ENCODE data around the gene TYW1. TPM values are rescaled to one million over a fixed set of nuclear protein-coding genes. Genes with fewer than 3 reads are reported as not detected.
A peak's percentile ranks its signal among the peaks of the same experiment; 100 is the strongest.
"Not testable (repeated sequence)": the region's sequence is repeated elsewhere in the genome, so short reads cannot be mapped to it uniquely, and the experiment has no call there.

The TYW1 gene
- total RNA-seq, 8 experiments from 2014 or later, result 11.9 to 26.9 (median 16.3) TPM

GRCh38 chr7:67033251-67033650 is 36.6 kb downstream of the TYW1 start:
- Histone ChIP-seq H3K4me1 (replicated peaks in 1 of 2) (no peaks in the 10 kb centered on the region), H3K27ac (no peak overlapping the region), H3K4me3 (no peak overlapping the region)
- in situ Hi-C loops (cut with MboI; ENCODE audit: low pct_unique_long_range_greater_than_20kb in 2 of 9, low sequenced_read_pairs in 9 of 9, unreplicated experiment in 9 of 9), result loop anchor here in 1 of 9 experiments (25.0 kb wide), 1 partner anchor 104 kb away; no protein-coding TSS in a partner anchor
- ATAC-seq (replicated peaks in 6 of 8), result no peak
- 60 to 100% (median 88%) methylated on average over 1 to 5 of the region's 5 CpGs; no CpG with 5 or more reads in 4 of the 10 experiments for WGBS, 10 experiments

- H3K27ac ChIP-seq; H3K4me3 ChIP-seq; H3K4me1 ChIP-seq (replicated peaks in 1 of 2): not testable (repeated sequence)
- in situ Hi-C loops (cut with MboI; ENCODE audit: low pct_unique_long_range_greater_than_20kb in 2 of 9, low sequenced_read_pairs in 9 of 9, unreplicated experiment in 9 of 9), result loop anchor here in 1 of 9 experiments (25.0 kb wide), 1 partner anchor 101 kb away; no protein-coding TSS in a partner anchor
- WGBS, 10 experiments, result 76 to 100% (median 100%) methylated on average over 1 to 5 of the region's 10 CpGs; no CpG with 5 or more reads in 4 of the 10 experiments
- ATAC-seq (replicated peaks in 6 of 8), result peak in 5 of 8 experiments; percentile 42 to 99 (median 95)
Observed at GRCh38 chr7:67036432-67037395, 40.1 kb downstream of the TYW1 start.

GRCh38 chr7:67040832-67041231 is 44.2 kb downstream of the TYW1 start:
- WGBS, 10 experiments, result 4 to 71% (median 30%) methylated on average over 1 to 2 of the region's 2 CpGs; no CpG with 5 or more reads in 1 of the 10 experiments
- not testable (repeated sequence) for ATAC-seq (replicated peaks in 6 of 8); H3K27ac ChIP-seq; H3K4me3 ChIP-seq; H3K4me1 ChIP-seq (replicated peaks in 1 of 2)
- in situ Hi-C loops (cut with MboI; ENCODE audit: low pct_unique_long_range_greater_than_20kb in 2 of 9, low sequenced_read_pairs in 9 of 9, unreplicated experiment in 9 of 9), result loop anchor here in 1 of 9 experiments (25.0 kb wide), 1 partner anchor 96 kb away; no protein-coding TSS in a partner anchor

GRCh38 chr7:67042781-67043558 is 46.3 kb downstream of the TYW1 start:
- H3K4me1 ChIP-seq (replicated peaks in 1 of 2); H3K27ac ChIP-seq; H3K4me3 ChIP-seq: not testable (repeated sequence)
- 0 to 100% (median 80%) methylated on average over 1 to 4 of the region's 5 CpGs; no CpG with 5 or more reads in 2 of the 10 experiments for WGBS, 10 experiments
- in situ Hi-C loops (cut with MboI; ENCODE audit: low pct_unique_long_range_greater_than_20kb in 2 of 9, low sequenced_read_pairs in 9 of 9, unreplicated experiment in 9 of 9), result loop anchor here in 1 of 9 experiments (25.0 kb wide), 1 partner anchor 94 kb away; no protein-coding TSS in a partner anchor
- peak in 7 of 8 experiments; percentile 27 to 99 (median 78) for ATAC-seq (replicated peaks in 6 of 8)

- in situ Hi-C loops (cut with MboI; ENCODE audit: low pct_unique_long_range_greater_than_20kb in 2 of 9, low sequenced_read_pairs in 9 of 9, unreplicated experiment in 9 of 9), result loop anchor here in 1 of 9 experiments (25.0 kb wide), 1 partner anchor 94 kb away; no protein-coding TSS in a partner anchor
- H3K27ac ChIP-seq; ATAC-seq (replicated peaks in 6 of 8); H3K4me3 ChIP-seq; H3K4me1 ChIP-seq (replicated peaks in 1 of 2): not testable (repeated sequence)
- WGBS, 10 experiments, result 61 to 100% (median 98%) methylated on average over 1 to 4 of the region's 4 CpGs; no CpG with 5 or more reads in 1 of the 10 experiments
Observed at GRCh38 chr7:67043559-67043930, 46.9 kb downstream of the TYW1 start.

- no peaks in the 10 kb centered on the region for H3K4me1 ChIP-seq (replicated peaks in 1 of 2)
- no peak overlapping the region for H3K27ac ChIP-seq
- in situ Hi-C loops (cut with MboI; ENCODE audit: low pct_unique_long_range_greater_than_20kb in 2 of 9, low sequenced_read_pairs in 9 of 9, unreplicated experiment in 9 of 9), result loop anchor here in 1 of 9 experiments (25.0 kb wide), 1 partner anchor 92 kb away; no protein-coding TSS in a partner anchor
- H3K4me3 ChIP-seq, result no peak overlapping the region
- ATAC-seq (replicated peaks in 6 of 8), result no peak
- WGBS, 10 experiments, result 75 to 100% (median 98%) methylated on average over 1 to 4 of the region's 4 CpGs; no CpG with 5 or more reads in 1 of the 10 experiments
Observed at GRCh38 chr7:67045496-67045995, 48.9 kb downstream of the TYW1 start.

- in situ Hi-C loops (cut with MboI; ENCODE audit: low pct_unique_long_range_greater_than_20kb in 2 of 9, low sequenced_read_pairs in 9 of 9, unreplicated experiment in 9 of 9), result loop anchor here in 1 of 9 experiments (25.0 kb wide), 1 partner anchor 90 kb away; no protein-coding TSS in a partner anchor
- not testable (repeated sequence) for H3K27ac ChIP-seq; H3K4me1 ChIP-seq (replicated peaks in 1 of 2); H3K4me3 ChIP-seq; ATAC-seq (replicated peaks in 6 of 8)
- WGBS, 10 experiments, result 75 to 100% (median 94%) methylated on average over 1 to 2 of the region's 2 CpGs; no CpG with 5 or more reads in 6 of the 10 experiments
Observed at GRCh38 chr7:67046819-67047218, 50.2 kb downstream of the TYW1 start.

GRCh38 chr7:67049908-67050307 is 53.3 kb downstream of the TYW1 start:
- WGBS, 10 experiments, result no CpG with 5 or more reads among the region's 2 CpGs
- not testable (repeated sequence) for ATAC-seq (replicated peaks in 6 of 8); H3K4me1 ChIP-seq (replicated peaks in 1 of 2); H3K27ac ChIP-seq; H3K4me3 ChIP-seq
- in situ Hi-C loops (cut with MboI; ENCODE audit: low pct_unique_long_range_greater_than_20kb in 2 of 9, low sequenced_read_pairs in 9 of 9, unreplicated experiment in 9 of 9), result loop anchor here in 1 of 9 experiments (25.0 kb wide), 1 partner anchor 87 kb away; no protein-coding TSS in a partner anchor

- H3K27ac ChIP-seq; in situ Hi-C loops (cut with MboI; ENCODE audit: low pct_unique_long_range_greater_than_20kb in 2 of 9, low sequenced_read_pairs in 9 of 9, unreplicated experiment in 9 of 9); H3K4me3 ChIP-seq; H3K4me1 ChIP-seq (replicated peaks in 1 of 2); ATAC-seq (replicated peaks in 6 of 8): not testable (repeated sequence)
- 93 to 100% (median 100%) methylated on average over 1 to 2 of the region's 2 CpGs; no CpG with 5 or more reads in 4 of the 10 experiments for WGBS, 10 experiments
Observed at GRCh38 chr7:67052161-67052560, 55.5 kb downstream of the TYW1 start.

- Histone ChIP-seq H3K27ac (no peak overlapping the region), H3K4me1 (replicated peaks in 1 of 2) (no peaks in the 10 kb centered on the region), H3K4me3 (no peak overlapping the region)
- in situ Hi-C loops (cut with MboI; ENCODE audit: low pct_unique_long_range_greater_than_20kb in 2 of 9, low sequenced_read_pairs in 9 of 9, unreplicated experiment in 9 of 9), result no loop called here
- WGBS, 10 experiments, result 80 to 100% (median 91%) methylated on average over 1 to 2 of the region's 2 CpGs; no CpG with 5 or more reads in 2 of the 10 experiments
- ATAC-seq (replicated peaks in 6 of 8), result no peak
Observed at GRCh38 chr7:67056683-67057082, 60.0 kb downstream of the TYW1 start.

- ATAC-seq (replicated peaks in 6 of 8); H3K4me1 ChIP-seq (replicated peaks in 1 of 2); H3K4me3 ChIP-seq; H3K27ac ChIP-seq; in situ Hi-C loops (cut with MboI; ENCODE audit: low pct_unique_long_range_greater_than_20kb in 2 of 9, low sequenced_read_pairs in 9 of 9, unreplicated experiment in 9 of 9): not testable (repeated sequence)
- 97 to 100% (median 100%) methylated on average over 2 to 4 of the region's 4 CpGs; no CpG with 5 or more reads in 2 of the 10 experiments for WGBS, 10 experiments
Observed at GRCh38 chr7:67061321-67061720, 64.7 kb downstream of the TYW1 start.

- H3K27ac ChIP-seq; H3K4me3 ChIP-seq; ATAC-seq (replicated peaks in 6 of 8); in situ Hi-C loops (cut with MboI; ENCODE audit: low pct_unique_long_range_greater_than_20kb in 2 of 9, low sequenced_read_pairs in 9 of 9, unreplicated experiment in 9 of 9); H3K4me1 ChIP-seq (replicated peaks in 1 of 2): not testable (repeated sequence)
- 55 to 100% (median 100%) methylated on average over 1 of the region's 1 CpG; no CpG with 5 or more reads in 4 of the 10 experiments for WGBS, 10 experiments
Observed at GRCh38 chr7:67062802-67063201, 66.2 kb downstream of the TYW1 start.

All from motor neuron (in vitro differentiated cells).